ENCODE data around the gene SELENOP.
"Not testable (repeated sequence)": the region's sequence is repeated elsewhere in the genome, so short reads cannot be mapped to it uniquely, and the experiment has no call there.

SELENOP gene

GRCh38 chr5:42852826-42853225, 41.1 kb upstream of the SELENOP start:
- TF ChIP-seq, protein P1, sequence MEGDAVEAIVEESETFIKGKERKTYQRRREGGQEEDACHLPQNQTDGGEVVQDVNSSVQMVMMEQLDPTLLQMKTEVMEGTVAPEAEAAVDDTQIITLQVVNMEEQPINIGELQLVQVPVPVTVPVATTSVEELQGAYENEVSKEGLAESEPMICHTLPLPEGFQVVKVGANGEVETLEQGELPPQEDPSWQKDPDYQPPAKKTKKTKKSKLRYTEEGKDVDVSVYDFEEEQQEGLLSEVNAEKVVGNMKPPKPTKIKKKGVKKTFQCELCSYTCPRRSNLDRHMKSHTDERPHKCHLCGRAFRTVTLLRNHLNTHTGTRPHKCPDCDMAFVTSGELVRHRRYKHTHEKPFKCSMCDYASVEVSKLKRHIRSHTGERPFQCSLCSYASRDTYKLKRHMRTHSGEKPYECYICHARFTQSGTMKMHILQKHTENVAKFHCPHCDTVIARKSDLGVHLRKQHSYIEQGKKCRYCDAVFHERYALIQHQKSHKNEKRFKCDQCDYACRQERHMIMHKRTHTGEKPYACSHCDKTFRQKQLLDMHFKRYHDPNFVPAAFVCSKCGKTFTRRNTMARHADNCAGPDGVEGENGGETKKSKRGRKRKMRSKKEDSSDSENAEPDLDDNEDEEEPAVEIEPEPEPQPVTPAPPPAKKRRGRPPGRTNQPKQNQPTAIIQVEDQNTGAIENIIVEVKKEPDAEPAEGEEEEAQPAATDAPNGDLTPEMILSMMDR (IDR thresholded peaks at IDR 0.05; ENCODE audit: insufficient read depth, low read depth, low read length, missing control alignments): no peak
- no peak for DNase-seq (ENCODE audit: low read depth)
- H3K4me3 ChIP-seq (ENCODE audit: low read depth, low read length): no peak overlapping the region

DNA sequence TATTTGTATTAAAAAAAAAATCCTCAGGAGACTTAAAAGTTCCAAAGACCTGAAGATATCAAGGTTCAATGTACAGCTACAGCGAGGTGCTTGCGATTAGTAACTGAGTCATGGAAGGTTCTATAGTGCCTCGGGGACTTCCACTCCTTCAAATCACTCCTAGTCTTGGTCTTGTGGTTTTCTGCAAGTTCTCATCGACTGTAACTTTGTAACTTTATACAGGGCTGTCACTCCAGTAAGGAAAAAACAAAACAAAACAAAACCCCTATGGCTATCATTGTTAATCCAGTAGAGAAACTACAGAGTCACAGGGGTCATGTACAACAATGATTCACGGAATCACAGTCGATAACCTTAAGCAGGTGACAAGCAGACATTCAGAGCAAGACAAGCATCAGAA, 39.8 kb upstream of the SELENOP start:
- H3K4me3 ChIP-seq (ENCODE audit: low read depth, low read length): no peak overlapping the region
- TF ChIP-seq, protein P1 (IDR thresholded peaks at IDR 0.05; ENCODE audit: insufficient read depth, low read depth, low read length, missing control alignments): no peak
- DNase-seq (ENCODE audit: low read depth): no peak

- DNase-seq (ENCODE audit: low read depth): no peak
- TF ChIP-seq, protein P1 (IDR thresholded peaks at IDR 0.05; ENCODE audit: insufficient read depth, low read depth, low read length, missing control alignments): no peak
- no peak overlapping the region for H3K4me3 ChIP-seq (ENCODE audit: low read depth, low read length)
Observed at GRCh38 chr5:42848545-42848944, 36.9 kb upstream of the SELENOP start.

DNA sequence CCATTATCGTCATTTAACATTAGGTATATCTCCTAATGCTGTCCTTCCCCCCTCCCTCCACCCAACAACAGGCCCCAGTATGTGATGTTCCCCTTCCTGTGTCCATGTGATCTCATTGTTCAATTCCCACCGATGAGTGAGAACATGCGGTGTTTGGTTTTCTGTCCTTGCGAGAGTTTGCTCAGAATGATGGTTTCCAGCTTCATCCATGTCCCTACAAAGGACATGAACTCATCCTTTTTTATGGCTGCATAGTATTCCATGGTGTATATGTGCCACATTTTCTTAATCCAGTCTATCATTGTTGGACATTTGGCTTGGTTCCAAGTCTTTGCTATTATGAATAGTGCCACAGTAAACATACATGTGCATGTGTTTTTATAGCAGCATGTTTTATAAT, 32.7 kb upstream of the SELENOP start:
- not testable (repeated sequence) for DNase-seq (ENCODE audit: low read depth); H3K4me3 ChIP-seq (ENCODE audit: low read depth, low read length)

DNA sequence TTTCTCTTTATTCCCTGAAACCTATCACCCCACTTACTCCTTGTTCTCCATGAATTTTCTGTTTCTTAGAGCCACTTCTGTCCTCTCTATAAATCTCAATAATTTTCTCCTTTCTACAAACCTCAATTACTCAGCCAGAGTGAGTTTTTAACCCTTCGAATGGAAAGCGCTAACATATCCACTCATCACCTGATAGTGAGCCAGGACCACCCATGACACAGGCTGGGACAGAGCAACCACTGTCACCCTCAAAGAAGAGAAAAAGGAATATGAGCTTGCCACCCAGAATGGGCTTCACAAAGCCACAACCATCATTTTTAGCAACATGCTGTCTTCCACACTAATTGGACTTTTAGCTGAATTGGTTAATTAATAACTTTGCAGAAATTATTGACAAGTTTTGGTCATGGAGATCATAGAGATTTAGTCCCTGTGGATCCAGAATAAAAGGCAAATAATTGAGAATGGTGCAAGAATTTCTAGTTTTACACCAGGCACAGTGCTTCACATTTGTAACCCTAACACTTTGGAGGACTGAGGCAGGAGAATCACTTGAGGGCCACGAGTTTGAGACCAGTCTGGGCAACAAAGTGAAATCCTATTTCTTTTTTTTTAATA, 32.1 kb upstream of the SELENOP start:
- no peak for DNase-seq (ENCODE audit: low read depth)
- no peak overlapping the region for H3K4me3 ChIP-seq (ENCODE audit: low read depth, low read length)
- TF ChIP-seq, protein P1 (IDR thresholded peaks at IDR 0.05; ENCODE audit: insufficient read depth, low read depth, low read length, missing control alignments): no peak

GRCh38 chr5:42842921-42843641, 31.4 kb upstream of the SELENOP start:
- no peak for DNase-seq (ENCODE audit: low read depth)
- no peak overlapping the region for H3K4me3 ChIP-seq (ENCODE audit: low read depth, low read length)
- TF ChIP-seq, protein P1 (IDR thresholded peaks at IDR 0.05; ENCODE audit: insufficient read depth, low read depth, low read length, missing control alignments): no peak

DNA sequence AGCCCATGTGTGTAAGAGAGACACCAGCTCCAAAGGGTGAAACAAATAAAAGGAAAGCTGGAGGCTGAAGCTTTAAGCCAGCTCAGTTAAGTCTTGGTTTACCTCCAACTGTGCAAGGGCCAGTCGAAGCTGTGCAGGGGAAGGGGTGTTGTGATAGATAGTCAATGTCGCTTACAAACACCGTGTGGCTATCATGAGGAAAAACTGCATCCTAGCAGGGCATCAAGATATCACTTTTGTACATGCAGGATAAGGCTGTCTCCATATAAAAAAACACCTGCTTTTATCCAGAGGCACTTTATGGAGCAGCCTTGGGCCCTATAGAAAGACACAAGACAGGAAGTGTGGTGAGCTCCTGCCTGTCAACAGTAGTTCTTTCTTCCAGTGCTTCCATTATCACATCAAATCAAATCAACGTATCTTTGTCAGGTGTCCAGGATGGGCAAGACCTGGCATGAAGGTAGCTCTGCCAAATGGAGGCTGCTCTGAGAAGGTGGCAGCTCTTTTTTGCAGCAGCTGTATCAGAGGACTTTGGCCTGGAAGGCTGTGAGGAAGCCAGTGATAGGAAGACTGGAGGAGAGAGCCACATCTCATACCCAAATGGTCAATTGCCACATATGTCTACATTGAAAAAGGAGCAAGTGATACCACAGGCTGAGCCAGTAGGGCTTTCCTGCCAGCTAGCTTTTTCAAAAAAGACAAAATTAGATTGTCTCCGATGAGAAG, 29.3 kb upstream of the SELENOP start:
- no peak for DNase-seq (ENCODE audit: low read depth)
- TF ChIP-seq, protein P1 (IDR thresholded peaks at IDR 0.05; ENCODE audit: insufficient read depth, low read depth, low read length, missing control alignments): no peak
- H3K4me3 ChIP-seq (ENCODE audit: low read depth, low read length): no peak overlapping the region

Measured in GM12865 (cell line).